Neural cell (in vitro differentiated cells): Measurements from ENCODE around the gene PIP4K2A.

Experiments used
- EP300 ChIP-seq: fragments of 450-650 bp; conservative IDR thresholded peaks from 2 replicates; pipeline ENCODE4 v1.6.1; 2014; ENCODE audit warnings: antibody characterized with exemption, mild to moderate bottlenecking, moderate library complexity; ENCODE audit not compliant: poor library complexity, severe bottlenecking
- EZH2 ChIP-seq: fragments of 200-600, 300-800 bp; shearing (Covaris generic), sonication (generic); IDR thresholded peaks from 2 replicates; pipeline ENCODE4 v1.6.1; 2014; ENCODE audit warnings: antibody characterized with exemption, low read length, borderline replicate concordance, mild to moderate bottlenecking; ENCODE audit not compliant: insufficient read depth, poor library complexity, severe bottlenecking
- TF ChIP-seq, protein P1 (sequence below): fragments of 450-650 bp; IDR thresholded peaks from 2 replicates; pipeline ENCODE4 v1.5.1; 2014; ENCODE audit warnings: antibody characterized with exemption, mild to moderate bottlenecking, moderate library complexity; ENCODE audit not compliant: poor library complexity, severe bottlenecking
- TF ChIP-seq, protein P2 (sequence below): IDR thresholded peaks from 2 replicates; pipeline ENCODE4 v1.6.1; 2012; ENCODE audit warnings: borderline replicate concordance

DNA sequence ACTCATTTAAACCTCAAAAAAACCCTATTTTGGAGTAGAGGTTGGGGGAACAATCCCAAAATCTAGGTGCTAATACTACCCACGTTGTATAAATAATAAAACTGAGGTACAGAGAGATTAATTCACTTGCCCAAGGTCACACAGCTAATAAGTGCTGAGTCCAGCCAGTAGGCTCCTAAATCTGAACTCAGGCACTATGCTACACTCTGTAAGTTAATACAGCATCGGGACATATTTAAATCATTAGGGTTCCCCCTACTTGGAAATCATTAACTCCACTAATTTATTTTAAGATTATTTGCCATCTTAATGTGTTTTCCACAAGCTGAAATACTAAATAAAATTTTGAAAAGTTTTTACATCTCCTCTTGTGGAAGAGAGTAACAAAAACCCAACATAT is 24.2 kb downstream of the PIP4K2A start:
- TF ChIP-seq, protein P1, sequence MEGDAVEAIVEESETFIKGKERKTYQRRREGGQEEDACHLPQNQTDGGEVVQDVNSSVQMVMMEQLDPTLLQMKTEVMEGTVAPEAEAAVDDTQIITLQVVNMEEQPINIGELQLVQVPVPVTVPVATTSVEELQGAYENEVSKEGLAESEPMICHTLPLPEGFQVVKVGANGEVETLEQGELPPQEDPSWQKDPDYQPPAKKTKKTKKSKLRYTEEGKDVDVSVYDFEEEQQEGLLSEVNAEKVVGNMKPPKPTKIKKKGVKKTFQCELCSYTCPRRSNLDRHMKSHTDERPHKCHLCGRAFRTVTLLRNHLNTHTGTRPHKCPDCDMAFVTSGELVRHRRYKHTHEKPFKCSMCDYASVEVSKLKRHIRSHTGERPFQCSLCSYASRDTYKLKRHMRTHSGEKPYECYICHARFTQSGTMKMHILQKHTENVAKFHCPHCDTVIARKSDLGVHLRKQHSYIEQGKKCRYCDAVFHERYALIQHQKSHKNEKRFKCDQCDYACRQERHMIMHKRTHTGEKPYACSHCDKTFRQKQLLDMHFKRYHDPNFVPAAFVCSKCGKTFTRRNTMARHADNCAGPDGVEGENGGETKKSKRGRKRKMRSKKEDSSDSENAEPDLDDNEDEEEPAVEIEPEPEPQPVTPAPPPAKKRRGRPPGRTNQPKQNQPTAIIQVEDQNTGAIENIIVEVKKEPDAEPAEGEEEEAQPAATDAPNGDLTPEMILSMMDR = no peak
- TF ChIP-seq EP300 (no peak), EZH2 (no peak)
- TF ChIP-seq, protein P2, sequence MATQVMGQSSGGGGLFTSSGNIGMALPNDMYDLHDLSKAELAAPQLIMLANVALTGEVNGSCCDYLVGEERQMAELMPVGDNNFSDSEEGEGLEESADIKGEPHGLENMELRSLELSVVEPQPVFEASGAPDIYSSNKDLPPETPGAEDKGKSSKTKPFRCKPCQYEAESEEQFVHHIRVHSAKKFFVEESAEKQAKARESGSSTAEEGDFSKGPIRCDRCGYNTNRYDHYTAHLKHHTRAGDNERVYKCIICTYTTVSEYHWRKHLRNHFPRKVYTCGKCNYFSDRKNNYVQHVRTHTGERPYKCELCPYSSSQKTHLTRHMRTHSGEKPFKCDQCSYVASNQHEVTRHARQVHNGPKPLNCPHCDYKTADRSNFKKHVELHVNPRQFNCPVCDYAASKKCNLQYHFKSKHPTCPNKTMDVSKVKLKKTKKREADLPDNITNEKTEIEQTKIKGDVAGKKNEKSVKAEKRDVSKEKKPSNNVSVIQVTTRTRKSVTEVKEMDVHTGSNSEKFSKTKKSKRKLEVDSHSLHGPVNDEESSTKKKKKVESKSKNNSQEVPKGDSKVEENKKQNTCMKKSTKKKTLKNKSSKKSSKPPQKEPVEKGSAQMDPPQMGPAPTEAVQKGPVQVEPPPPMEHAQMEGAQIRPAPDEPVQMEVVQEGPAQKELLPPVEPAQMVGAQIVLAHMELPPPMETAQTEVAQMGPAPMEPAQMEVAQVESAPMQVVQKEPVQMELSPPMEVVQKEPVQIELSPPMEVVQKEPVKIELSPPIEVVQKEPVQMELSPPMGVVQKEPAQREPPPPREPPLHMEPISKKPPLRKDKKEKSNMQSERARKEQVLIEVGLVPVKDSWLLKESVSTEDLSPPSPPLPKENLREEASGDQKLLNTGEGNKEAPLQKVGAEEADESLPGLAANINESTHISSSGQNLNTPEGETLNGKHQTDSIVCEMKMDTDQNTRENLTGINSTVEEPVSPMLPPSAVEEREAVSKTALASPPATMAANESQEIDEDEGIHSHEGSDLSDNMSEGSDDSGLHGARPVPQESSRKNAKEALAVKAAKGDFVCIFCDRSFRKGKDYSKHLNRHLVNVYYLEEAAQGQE = no peak
